Measurements from ENCODE around the gene MYDGF. TPM values are rescaled to one million over a fixed set of nuclear protein-coding genes. Genes with fewer than 3 reads are reported as not detected.

Gene MYDGF
- total RNA-seq, 4 donors from 2014 or later, result 33.2 to 52.5 (median 41.5) TPM

GRCh38 chr19:4673726-4674125, 3.6 kb upstream of the MYDGF start:
- Histone ChIP-seq H3K27ac (no peak overlapping the region), H3K4me1 (peaks cover 8 to 35% (median 20%) of the 10 kb centered on the region in 3 donors), H3K36me3 (peaks cover 0 to 41% (median 8%) of the 10 kb centered on the region in 3 donors), H3K27me3 (no peaks in the 10 kb centered on the region), H3K9me3 (no peaks in the 10 kb centered on the region), H3K4me3 (no peak overlapping the region)
- intact Hi-C loops (cut with DNase I), result no loop called here
- TF ChIP-seq CTCF (IDR thresholded peaks at IDR 0.05), result no peak
- TF ChIP-seq POLR2A (IDR thresholded peaks at IDR 0.05), result no peak
- no peak for DNase-seq
- 95% methylated on average over 4 of the region's 4 CpGs for WGBS, 2 donors

GRCh38 chr19:4673216-4673615, 3.1 kb upstream of the MYDGF start:
- intact Hi-C loops (cut with DNase I), result no loop called here
- WGBS, 2 donors, result 71 to 73% methylated on average over 4 of the region's 4 CpGs
- H3K36me3 ChIP-seq, result peaks cover 0 to 41% (median 8%) of the 10 kb centered on the region in 3 donors

GRCh38 chr19:4671185-4671851, 1.2 kb upstream of the MYDGF start:
- 41 to 52% methylated on average over 10 of the region's 10 CpGs for WGBS, 2 donors
- H3K4me3 ChIP-seq, result no peak overlapping the region
- no peak for DNase-seq
- peaks cover 8 to 32% (median 21%) of the 10 kb centered on the region in 3 donors for H3K4me1 ChIP-seq
- H3K36me3 ChIP-seq, result peaks cover 5 to 44% (median 9%) of the 10 kb centered on the region in 3 donors
- intact Hi-C loops (cut with DNase I), result no loop called here
- H3K9me3 ChIP-seq, result no peaks in the 10 kb centered on the region
- H3K27ac ChIP-seq, result peak overlapping the region; percentile 83 to 86 (median 85)
- no peaks in the 10 kb centered on the region for H3K27me3 ChIP-seq
- TF ChIP-seq CTCF (IDR thresholded peaks at IDR 0.05) (no peak), POLR2A (IDR thresholded peaks at IDR 0.05) (no peak)

More at GRCh38 chr19:4673216-4673615, 3.1 kb upstream of the MYDGF start:
- DNase-seq, result no peak
- H3K4me3 ChIP-seq, result no peak overlapping the region
- no peaks in the 10 kb centered on the region for H3K27me3 ChIP-seq
- H3K9me3 ChIP-seq, result no peaks in the 10 kb centered on the region
- no peak overlapping the region for H3K27ac ChIP-seq
- H3K4me1 ChIP-seq, result peaks cover 8 to 40% (median 21%) of the 10 kb centered on the region in 3 donors
- TF ChIP-seq POLR2A (IDR thresholded peaks at IDR 0.05) (no peak), CTCF (IDR thresholded peaks at IDR 0.05) (no peak)

GRCh38 chr19:4664642-4665041, 5.5 kb downstream of the MYDGF start:
- no peaks in the 10 kb centered on the region for H3K27me3 ChIP-seq
- peaks cover 16 to 87% (median 25%) of the 10 kb centered on the region in 3 donors for H3K36me3 ChIP-seq
- H3K4me3 ChIP-seq, result no peak overlapping the region
- WGBS, 2 donors, result 86 to 95% methylated on average over 1 to 6 of the region's 12 CpGs
- DNase-seq, result no peak
- TF ChIP-seq CTCF (IDR thresholded peaks at IDR 0.05) (no peak), POLR2A (IDR thresholded peaks at IDR 0.05) (no peak)
- H3K27ac ChIP-seq, result no peak overlapping the region
- intact Hi-C loops (cut with DNase I), result no loop called here
- H3K4me1 ChIP-seq, result peaks cover 7 to 17% (median 9%) of the 10 kb centered on the region in 3 donors
- no peaks in the 10 kb centered on the region for H3K9me3 ChIP-seq

GRCh38 chr19:4662812-4663211, 7.3 kb downstream of the MYDGF start:
- H3K4me1 ChIP-seq, result no peaks in the 10 kb centered on the region
- DNase-seq, result no peak
- no peak overlapping the region for H3K4me3 ChIP-seq
- no peaks in the 10 kb centered on the region for H3K27me3 ChIP-seq
- H3K27ac ChIP-seq, result no peak overlapping the region
- intact Hi-C loops (cut with DNase I), result no loop called here
- H3K9me3 ChIP-seq, result peaks cover 0 to 4% (median 0%) of the 10 kb centered on the region in 3 donors
- H3K36me3 ChIP-seq, result peaks cover 22 to 95% (median 44%) of the 10 kb centered on the region in 3 donors
- WGBS, 2 donors, result 88 to 89% methylated on average over 6 of the region's 6 CpGs
- TF ChIP-seq POLR2A (IDR thresholded peaks at IDR 0.05), result no peak
- TF ChIP-seq CTCF (IDR thresholded peaks at IDR 0.05), result no peak

Measured in esophagus squamous epithelium (tissue), 5 donors.